Progenitor cell of endocrine pancreas (in vitro differentiated cells): ENCODE measurements around the gene SGK1. TPM values are rescaled to one million over a fixed set of nuclear protein-coding genes. Genes with fewer than 3 reads are reported as not detected.

ENCODE experiments used
- DNase-seq: peaks from one replicate; pipeline ENCODE4 v3.0.0; 2021; ENCODE audit warnings: low spot score; ENCODE audit not compliant: unreplicated experiment
- H3K27ac Mint-ChIP-seq: 2 replicates; pipeline ENCODE4 v1.8.0; 2021; ENCODE audit warnings: mild to moderate bottlenecking, moderate library complexity, mixed read lengths
- H3K27me3 Mint-ChIP-seq: 2 replicates; pipeline ENCODE4 v1.8.0; 2021; ENCODE audit warnings: mixed read lengths
- H3K36me3 Mint-ChIP-seq: 2 replicates; pipeline ENCODE4 v1.8.0; 2022; ENCODE audit warnings: mixed read lengths; ENCODE audit not compliant: insufficient read depth
- H3K4me1 Mint-ChIP-seq: 2 replicates; pipeline ENCODE4 v1.8.0; 2021; ENCODE audit warnings: low read depth, mixed read lengths
- H3K4me3 Mint-ChIP-seq: 2 replicates; pipeline ENCODE4 v1.8.0; 2021; ENCODE audit warnings: low read depth, mild to moderate bottlenecking, moderate library complexity, mixed read lengths
- H3K9me3 Mint-ChIP-seq: 2 replicates; pipeline ENCODE4 v1.8.0; 2021; ENCODE audit warnings: low read depth, mixed read lengths
- CTCF ChIP-seq: fragments of 200-600 bp; sonication (generic); IDR thresholded peaks from one replicate; pipeline ENCODE4 v1.5.0; 2021; ENCODE audit warnings: antibody characterized with exemption, mild to moderate bottlenecking; ENCODE audit not compliant: unreplicated experiment
- total RNA-seq: library from RNA; stranded (reverse); gene quantifications from 2 replicates; pipeline ENCODE4 v1.2.1, GENCODE V29; 2021

Gene SGK1
- total RNA-seq, 1 donor from 2014 or later = 13.9 TPM

- no peak overlapping the region for H3K27ac Mint-ChIP-seq
- peaks cover 7% of the 10 kb centered on the region for H3K27me3 Mint-ChIP-seq
- no peaks in the 10 kb centered on the region for H3K36me3 Mint-ChIP-seq
- no peak overlapping the region for H3K4me3 Mint-ChIP-seq
- no peaks in the 10 kb centered on the region for H3K9me3 Mint-ChIP-seq
- peaks cover 3% of the 10 kb centered on the region for H3K4me1 Mint-ChIP-seq
- no peak for TF ChIP-seq CTCF
- no peak for DNase-seq
These were observed 127.0 kb downstream of the SGK1 start for GRCh38 chr6:134190883-134191282.

- no peaks in the 10 kb centered on the region for H3K9me3 Mint-ChIP-seq
- peaks cover 7% of the 10 kb centered on the region for H3K27me3 Mint-ChIP-seq
- H3K27ac Mint-ChIP-seq = no peak overlapping the region
- no peak overlapping the region for H3K4me3 Mint-ChIP-seq
- DNase-seq = no peak
- H3K36me3 Mint-ChIP-seq = no peaks in the 10 kb centered on the region
- peaks cover 14% of the 10 kb centered on the region for H3K4me1 Mint-ChIP-seq
- TF ChIP-seq CTCF = no peak
These were observed 130.2 kb downstream of the SGK1 start for GRCh38 chr6:134187751-134188150.

- no peak overlapping the region for H3K27ac Mint-ChIP-seq
- no peak for TF ChIP-seq CTCF
- no peaks in the 10 kb centered on the region for H3K9me3 Mint-ChIP-seq
- DNase-seq = no peak
- H3K4me3 Mint-ChIP-seq = no peak overlapping the region
- H3K27me3 Mint-ChIP-seq = peaks cover 7% of the 10 kb centered on the region
- peaks cover 18% of the 10 kb centered on the region for H3K4me1 Mint-ChIP-seq
- H3K36me3 Mint-ChIP-seq = no peaks in the 10 kb centered on the region
These were observed 130.8 kb downstream of the SGK1 start for GRCh38 chr6:134187154-134187553.

- Mint-ChIP-seq H3K27me3 (peaks cover 6% of the 10 kb centered on the region), H3K4me3 (no peak overlapping the region), H3K4me1 (peaks cover 18% of the 10 kb centered on the region), H3K36me3 (no peaks in the 10 kb centered on the region), H3K9me3 (no peaks in the 10 kb centered on the region), H3K27ac (no peak overlapping the region)
- no peak for DNase-seq
- TF ChIP-seq CTCF = no peak
These were observed 131.6 kb downstream of the SGK1 start for GRCh38 chr6:134186355-134186754.

GRCh38 chr6:134185277-134185676 lies 132.6 kb downstream of the SGK1 start:
- H3K36me3 Mint-ChIP-seq = no peaks in the 10 kb centered on the region
- DNase-seq = no peak
- no peak overlapping the region for H3K27ac Mint-ChIP-seq
- no peaks in the 10 kb centered on the region for H3K27me3 Mint-ChIP-seq
- no peak for TF ChIP-seq CTCF
- H3K4me1 Mint-ChIP-seq = peaks cover 22% of the 10 kb centered on the region
- no peak overlapping the region for H3K4me3 Mint-ChIP-seq
- H3K9me3 Mint-ChIP-seq = no peaks in the 10 kb centered on the region

- TF ChIP-seq CTCF = no peak
- no peaks in the 10 kb centered on the region for H3K36me3 Mint-ChIP-seq
- peaks cover 22% of the 10 kb centered on the region for H3K4me1 Mint-ChIP-seq
- no peak overlapping the region for H3K27ac Mint-ChIP-seq
- no peak overlapping the region for H3K4me3 Mint-ChIP-seq
- no peaks in the 10 kb centered on the region for H3K27me3 Mint-ChIP-seq
- H3K9me3 Mint-ChIP-seq = no peaks in the 10 kb centered on the region
- DNase-seq = no peak
These were observed 134.1 kb downstream of the SGK1 start for GRCh38 chr6:134183844-134184243.
